PC-3 (cell line): ENCODE results near the gene FAM221B.

ENCODE experiments used
- CTCF ChIP-seq: fragments of 300-600 bp; sonication (generic); conservative IDR thresholded peaks from 2 replicates; pipeline ENCODE4 v1.5.1; 2017; ENCODE audit warnings: antibody characterized with exemption, low read depth, mild to moderate bottlenecking, low read length
- EZH2 ChIP-seq: fragments of 300-600 bp; sonication (generic); IDR thresholded peaks from one replicate; pipeline ENCODE4 v1.6.1; 2017; ENCODE audit warnings: antibody characterized with exemption, mild to moderate bottlenecking, low read length; ENCODE audit not compliant: unreplicated experiment
- EZH2phosphoT487 ChIP-seq: fragments of 300-600 bp; sonication (generic); IDR thresholded peaks from 2 replicates; pipeline ENCODE4 v1.6.1; 2018; ENCODE audit warnings: mild to moderate bottlenecking, antibody characterized with exemption, low read length, borderline replicate concordance

- TF ChIP-seq CTCF, result no peak
- TF ChIP-seq EZH2, result no peak
- TF ChIP-seq EZH2phosphoT487, result no peak
Observed at GRCh38 chr9:35801328-35802128, 27.0 kb downstream of the FAM221B start.
